IMR-90 (cell line): ENCODE data around the gene CBR1. TPM values are rescaled to one million over a fixed set of nuclear protein-coding genes. Genes with fewer than 3 reads are reported as not detected.

Experiments
- ATAC-seq: fragments of 200-7000 bp; cut with Tn5 transposase; 2 replicates; pipeline ENCODE4 v1.9.1; 2020; ENCODE audit warnings: low read depth, mild to moderate bottlenecking, moderate library complexity
- BruUV-seq: library from RNA; stranded (reverse); fragments of 400-500 nt; replicated peaks from 2 replicates; lab custom pipeline; 2021; lab: Mats Ljungman, UMichigan
- CTCF ChIA-PET: fragments of 300-600 bp; formaldehyde crosslinking; extraction: SDS; loops from one replicate; lab custom pipeline; 2021; ENCODE audit warnings: antibody characterized with exemption; lab: Yijun Ruan, JAX
- POLR2A ChIA-PET: fragments of 300-600 bp; sonication (Branson Sonifier 250); formaldehyde crosslinking; loops from one replicate; lab custom pipeline; 2022; ENCODE audit warnings: antibody characterized with exemption; ENCODE audit not compliant: unreplicated experiment; lab: Charles Lee
- DNase-seq: peaks from one replicate; pipeline ENCODE4 v3.0.0; 2013
- H2AFZ ChIP-seq: replicated peaks from 2 replicates; pipeline ENCODE3; 2013; ENCODE audit warnings: low read length, mild to moderate bottlenecking; ENCODE audit not compliant: poor library complexity
- H2AK5ac ChIP-seq: 2 replicates; pipeline ENCODE4 v1.6.1; 2013; ENCODE audit warnings: low read depth, low read length, inconsistent platforms
- H2AK9ac ChIP-seq: replicated peaks from 2 replicates; pipeline ENCODE3; 2013; ENCODE audit warnings: mild to moderate bottlenecking, low read depth, low read length, moderate library complexity; ENCODE audit not compliant: poor library complexity
- H2BK120ac ChIP-seq: 2 replicates; pipeline ENCODE4 v1.6.1; 2013; ENCODE audit warnings: low read depth, low read length, inconsistent platforms
- H2BK15ac ChIP-seq: 3 replicates; pipeline ENCODE4 v1.6.1; 2013; ENCODE audit warnings: low read depth, low read length, inconsistent platforms
- H2BK20ac ChIP-seq: 2 replicates; pipeline ENCODE4 v1.6.1; 2013; ENCODE audit warnings: low read depth, mild to moderate bottlenecking, inconsistent platforms, low read length, moderate library complexity
- H2BK5ac ChIP-seq: 2 replicates; pipeline ENCODE4 v1.6.1; 2013; ENCODE audit warnings: mild to moderate bottlenecking, low read depth, low read length, inconsistent platforms; ENCODE audit not compliant: poor library complexity, severe bottlenecking
- H3K14ac ChIP-seq: replicated peaks from 2 replicates; pipeline ENCODE4 v1.6.1; 2013; ENCODE audit warnings: low read depth, low read length, inconsistent platforms
- H3K18ac ChIP-seq: 2 replicates; pipeline ENCODE4 v1.6.1; 2013; ENCODE audit warnings: low read depth, low read length, control low read depth
- H3K23ac ChIP-seq: 2 replicates; pipeline ENCODE4 v1.6.1; 2013; ENCODE audit warnings: low read depth, low read length, inconsistent platforms
- H3K27ac ChIP-seq: 2 replicates; pipeline ENCODE4 v1.5.1; 2013; ENCODE audit warnings: mild to moderate bottlenecking, control low read depth, low read length; ENCODE audit not compliant: insufficient read depth
- H3K27me3 ChIP-seq: 2 replicates; pipeline ENCODE4 v1.6.1; 2013; ENCODE audit warnings: low read length; ENCODE audit not compliant: control insufficient read depth, insufficient read depth
- H3K36me3 ChIP-seq: 2 replicates; pipeline ENCODE4 v1.6.1; 2013; ENCODE audit warnings: low read length, mixed read lengths; ENCODE audit not compliant: control insufficient read depth, insufficient read depth
- H3K4ac ChIP-seq: 2 replicates; pipeline ENCODE4 v1.6.1; 2013; ENCODE audit warnings: low read depth, low read length, inconsistent platforms
- H3K4me1 ChIP-seq: 2 replicates; pipeline ENCODE4 v1.6.1; 2013; ENCODE audit warnings: low read length, mixed read lengths; ENCODE audit not compliant: control insufficient read depth, insufficient read depth
- H3K4me2 ChIP-seq: 2 replicates; pipeline ENCODE4 v1.6.1; 2013; ENCODE audit warnings: low read depth, mild to moderate bottlenecking, control low read depth, low read length, moderate library complexity
- H3K4me3 ChIP-seq: 2 replicates; pipeline ENCODE4 v1.5.1; 2013; ENCODE audit warnings: low read depth, mild to moderate bottlenecking, control low read depth, low read length, moderate library complexity; ENCODE audit not compliant: insufficient read depth
- H3K56ac ChIP-seq: 2 replicates; pipeline ENCODE4 v1.6.1; 2013; ENCODE audit warnings: low read length, inconsistent platforms; ENCODE audit not compliant: insufficient read depth; ENCODE audit errors: extremely low read depth
- H3K79me1 ChIP-seq, 2 experiments: 2 replicates each; pipeline ENCODE4 v1.6.1; 2013; ENCODE audit warnings: low read length in 2 of 2, inconsistent platforms in 1 of 2, low read depth in 1 of 2
- H3K9ac ChIP-seq: 2 replicates; pipeline ENCODE4 v1.6.1; 2013; ENCODE audit warnings: low read depth, low read length, control low read depth
- H3K9me1 ChIP-seq: 2 replicates; pipeline ENCODE4 v1.6.1; 2013; ENCODE audit warnings: low read length, inconsistent platforms; ENCODE audit not compliant: insufficient read depth
- H3K9me3 ChIP-seq: 2 replicates; pipeline ENCODE4 v1.6.1; 2013; ENCODE audit warnings: low read length; ENCODE audit not compliant: control insufficient read depth, insufficient read depth
- H4K20me1 ChIP-seq: 2 replicates; pipeline ENCODE4 v1.6.1; 2013; ENCODE audit warnings: low read length, inconsistent platforms; ENCODE audit not compliant: insufficient read depth
- H4K5ac ChIP-seq: 2 replicates; pipeline ENCODE4 v1.6.1; 2013; ENCODE audit warnings: mild to moderate bottlenecking, low read depth, low read length, control low read depth
- H4K8ac ChIP-seq, 2 experiments: 2 replicates each; pipeline ENCODE4 v1.6.1; 2013; ENCODE audit warnings: low read depth in 2 of 2, low read length in 2 of 2, control low read depth in 1 of 2, inconsistent platforms in 1 of 2
- H4K91ac ChIP-seq: 2 replicates; pipeline ENCODE4 v1.6.1; 2013; ENCODE audit warnings: low read depth, low read length, inconsistent platforms; ENCODE audit not compliant: insufficient read depth
- CEBPB ChIP-seq: IDR thresholded peaks from 2 replicates; pipeline ENCODE4 v1.6.1; 2012; ENCODE audit warnings: low read depth, low read length, improper control_type of control experiment
- FOS ChIP-seq: fragments of 150-350 bp; IDR thresholded peaks from 2 replicates; pipeline ENCODE4 v1.6.1; 2016; ENCODE audit warnings: low read depth, low read length
- MAZ ChIP-seq: IDR thresholded peaks from 2 replicates; pipeline ENCODE4 v1.6.1; 2012; ENCODE audit warnings: low read depth, mild to moderate bottlenecking, low read length, improper control_type of control experiment, moderate library complexity, borderline replicate concordance
- NFE2L2 ChIP-seq: fragments of 150-350 bp; IDR thresholded peaks from 2 replicates; pipeline ENCODE4 v1.6.1; 2016; ENCODE audit warnings: low read depth, mild to moderate bottlenecking, low read length
- POLR2A ChIP-seq: IDR thresholded peaks from 2 replicates; pipeline ENCODE4 v1.6.1; 2012; ENCODE audit warnings: mild to moderate bottlenecking, low read depth, low read length
- SMC3 ChIP-seq: fragments of 150-350 bp; IDR thresholded peaks from 2 replicates; pipeline ENCODE4 v1.6.1; 2016; ENCODE audit warnings: low read depth, mild to moderate bottlenecking, antibody characterized with exemption, low read length, moderate library complexity
- WGBS, 2 experiments: methylation state at CpG; one replicate each; pipeline versions ENCODE4 v1.1.5 to v1.1.7; 2013; ENCODE audit warnings: missing lambda C conversion rate in 2 of 2; ENCODE audit not compliant: insufficient read length in 1 of 2; ENCODE audit errors: extremely low coverage in 2 of 2; 5-methylcytosine and 5-hydroxymethylcytosine counted together
- dilution Hi-C: fragments of 300-500 bp; cut with HindIII; formaldehyde crosslinking; loops from one replicate; pipeline ENCODE4 v1.14.3; 2018; ENCODE audit warnings: low sequenced_read_pairs; ENCODE audit not compliant: unreplicated experiment
- in situ Hi-C: fragments of 300-500 bp; cut with MboI; formaldehyde crosslinking; loops from 3 replicates; pipeline ENCODE4 v1.14.3; 2019; ENCODE audit warnings: low sequenced_read_pairs, inconsistent platforms, mixed read lengths
- intact Hi-C: fragments of 100-400 bp; cut with micrococcal nuclease; formaldehyde crosslinking; loops from 2 replicates; pipeline ENCODE4 v1.10.0; 2022
- polyA plus RNA-seq, 3 experiments: library from polyadenylated mRNA; depleted of rRNA; stranded (reverse); fragments of >200 nt; gene quantifications; 2 replicates each; pipeline ENCODE4 v1.2.3, GENCODE V29; 2012; ENCODE audit warnings: low replicate concordance in 1 of 3
- total RNA-seq: library from RNA; depleted of rRNA; stranded (reverse); fragments of >200 nt; gene quantifications from 2 replicates; pipeline ENCODE4 v1.2.3, GENCODE V29; 2012
- TF ChIP-seq, protein P1 (sequence below): conservative IDR thresholded peaks from 2 replicates; pipeline ENCODE4 v1.5.1; 2012; ENCODE audit warnings: mild to moderate bottlenecking, low read depth, low read length, improper control_type of control experiment
- TF ChIP-seq, protein P2 (sequence below): fragments of 150-350 bp; IDR thresholded peaks from 2 replicates; pipeline ENCODE4 v1.6.1; 2017; ENCODE audit warnings: mild to moderate bottlenecking, antibody characterized with exemption, low read length, low read depth

Gene CBR1
- total and polyA plus RNA-seq, 2 of the 4 experiments (the other 2 are of a cell fraction), result 122 to 222 TPM

DNA sequence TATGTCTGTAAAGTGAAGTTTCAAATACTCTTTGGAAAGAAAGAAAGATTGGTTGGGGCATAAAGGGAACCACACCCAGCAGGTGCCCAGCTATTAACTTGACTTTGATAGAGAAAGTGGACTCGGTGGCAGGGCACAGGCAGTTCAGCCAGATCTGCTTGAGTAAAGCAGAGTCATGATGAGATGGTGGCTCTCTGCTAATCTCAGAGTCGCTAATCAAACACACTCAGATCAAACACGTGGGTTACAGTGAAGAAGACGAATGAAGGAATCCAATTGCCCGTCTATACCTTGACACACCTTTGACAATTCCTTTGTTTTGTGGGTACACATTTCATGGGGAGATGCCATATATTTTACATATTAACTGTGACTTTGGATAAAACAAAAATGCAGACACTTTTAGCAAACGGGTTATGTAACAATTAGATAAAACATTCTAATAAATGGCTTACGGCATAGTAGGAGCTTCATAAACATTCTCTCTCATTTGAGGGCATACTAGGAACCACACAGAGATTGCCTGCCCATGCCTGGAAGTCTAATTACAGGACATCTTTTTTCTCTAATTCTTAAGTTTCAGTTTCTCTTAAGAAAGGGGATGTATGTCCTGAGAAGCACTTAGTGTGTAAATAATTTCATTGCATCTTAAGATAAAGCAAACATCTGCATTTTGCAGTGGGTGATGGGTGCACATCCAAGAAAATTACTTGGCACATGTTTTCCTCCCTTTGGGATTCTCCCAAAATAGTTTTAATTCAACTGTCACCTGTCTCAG, 7.2 kb downstream of the CBR1 start:
- Histone ChIP-seq H2BK20ac (no peak overlapping the region), H3K79me1 (peaks cover 7 to 14% of the 10 kb centered on the region in 2 experiments; a peak in 3 of 4 replicates), H2AFZ (no peak overlapping the region), H3K4ac (no peak overlapping the region), H3K9me3 (0 out of 2 replicates have a peak, but pooled peaks cover 1% of the 10 kb centered on the region), H3K9me1 (0 out of 2 replicates have a peak, but pooled peaks cover 3% of the 10 kb centered on the region), H4K5ac (no peak overlapping the region), H3K27me3 (peaks cover 7% of the 10 kb centered on the region), H2AK5ac (no peak overlapping the region), H2AK9ac (no peak overlapping the region), H3K14ac (no peak overlapping the region), H3K36me3 (peaks cover 6% of the 10 kb centered on the region), H3K4me3 (no peak overlapping the region), H4K8ac (no peak overlapping the region), H3K56ac (no peak overlapping the region), H4K20me1 (0 out of 2 replicates have a peak, but pooled peaks cover 4% of the 10 kb centered on the region), H2BK15ac (no peak overlapping the region), H2BK120ac (no peak overlapping the region), H3K9ac (no peak overlapping the region), H3K18ac (no peak overlapping the region), H3K4me1 (peaks cover 3% of the 10 kb centered on the region; the same call in 1 of the 2 replicates), H3K23ac (no peak overlapping the region), H2BK5ac (no peak overlapping the region), H3K27ac (no peak overlapping the region), H3K4me2 (no peak overlapping the region), H4K91ac (no peak overlapping the region)
- intact Hi-C loops (no loop called here), in situ Hi-C loops (no loop called here), dilution Hi-C loops (no loop called here)
- BruUV-seq, result no TSS peak
- no peak for DNase-seq
- no peak for ATAC-seq
- no CpG with 5 or more reads among the region's 7 CpGs for WGBS, 2 experiments
- no peak for TF ChIP-seq SMC3
- no peak for TF ChIP-seq MAZ
- TF ChIP-seq, protein P1, sequence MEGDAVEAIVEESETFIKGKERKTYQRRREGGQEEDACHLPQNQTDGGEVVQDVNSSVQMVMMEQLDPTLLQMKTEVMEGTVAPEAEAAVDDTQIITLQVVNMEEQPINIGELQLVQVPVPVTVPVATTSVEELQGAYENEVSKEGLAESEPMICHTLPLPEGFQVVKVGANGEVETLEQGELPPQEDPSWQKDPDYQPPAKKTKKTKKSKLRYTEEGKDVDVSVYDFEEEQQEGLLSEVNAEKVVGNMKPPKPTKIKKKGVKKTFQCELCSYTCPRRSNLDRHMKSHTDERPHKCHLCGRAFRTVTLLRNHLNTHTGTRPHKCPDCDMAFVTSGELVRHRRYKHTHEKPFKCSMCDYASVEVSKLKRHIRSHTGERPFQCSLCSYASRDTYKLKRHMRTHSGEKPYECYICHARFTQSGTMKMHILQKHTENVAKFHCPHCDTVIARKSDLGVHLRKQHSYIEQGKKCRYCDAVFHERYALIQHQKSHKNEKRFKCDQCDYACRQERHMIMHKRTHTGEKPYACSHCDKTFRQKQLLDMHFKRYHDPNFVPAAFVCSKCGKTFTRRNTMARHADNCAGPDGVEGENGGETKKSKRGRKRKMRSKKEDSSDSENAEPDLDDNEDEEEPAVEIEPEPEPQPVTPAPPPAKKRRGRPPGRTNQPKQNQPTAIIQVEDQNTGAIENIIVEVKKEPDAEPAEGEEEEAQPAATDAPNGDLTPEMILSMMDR, result no peak
- no peak for TF ChIP-seq POLR2A
- no peak for TF ChIP-seq NFE2L2
- TF ChIP-seq CEBPB, result no peak
- TF ChIP-seq, protein P2, sequence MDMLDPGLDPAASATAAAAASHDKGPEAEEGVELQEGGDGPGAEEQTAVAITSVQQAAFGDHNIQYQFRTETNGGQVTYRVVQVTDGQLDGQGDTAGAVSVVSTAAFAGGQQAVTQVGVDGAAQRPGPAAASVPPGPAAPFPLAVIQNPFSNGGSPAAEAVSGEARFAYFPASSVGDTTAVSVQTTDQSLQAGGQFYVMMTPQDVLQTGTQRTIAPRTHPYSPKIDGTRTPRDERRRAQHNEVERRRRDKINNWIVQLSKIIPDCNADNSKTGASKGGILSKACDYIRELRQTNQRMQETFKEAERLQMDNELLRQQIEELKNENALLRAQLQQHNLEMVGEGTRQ, result no peak
- TF ChIP-seq FOS, result no peak
- ChIA-PET CTCF (interaction anchor here (0.7 kb wide), 2 partner anchors 36 to 37 kb away, joined by 3 to 5 read pairs; no protein-coding TSS in a partner anchor), POLR2A (no interaction called here)
